KBM-7 (cell line): Measurements from ENCODE around the gene CKS1B.
"Not testable (repeated sequence)": the region's sequence is repeated elsewhere in the genome, so short reads cannot be mapped to it uniquely, and the experiment has no call there.

Experiments
- DNase-seq: peaks from one replicate; pipeline ENCODE4 v3.0.0-alpha.2; 2015
- in situ Hi-C: fragments of 300-500 bp; cut with MboI; formaldehyde crosslinking; loops from 2 replicates; pipeline ENCODE4 v1.14.3; 2020; ENCODE audit warnings: low sequenced_read_pairs, low pct_unique_long_range_greater_than_20kb, mixed read lengths

The CKS1B gene

DNA sequence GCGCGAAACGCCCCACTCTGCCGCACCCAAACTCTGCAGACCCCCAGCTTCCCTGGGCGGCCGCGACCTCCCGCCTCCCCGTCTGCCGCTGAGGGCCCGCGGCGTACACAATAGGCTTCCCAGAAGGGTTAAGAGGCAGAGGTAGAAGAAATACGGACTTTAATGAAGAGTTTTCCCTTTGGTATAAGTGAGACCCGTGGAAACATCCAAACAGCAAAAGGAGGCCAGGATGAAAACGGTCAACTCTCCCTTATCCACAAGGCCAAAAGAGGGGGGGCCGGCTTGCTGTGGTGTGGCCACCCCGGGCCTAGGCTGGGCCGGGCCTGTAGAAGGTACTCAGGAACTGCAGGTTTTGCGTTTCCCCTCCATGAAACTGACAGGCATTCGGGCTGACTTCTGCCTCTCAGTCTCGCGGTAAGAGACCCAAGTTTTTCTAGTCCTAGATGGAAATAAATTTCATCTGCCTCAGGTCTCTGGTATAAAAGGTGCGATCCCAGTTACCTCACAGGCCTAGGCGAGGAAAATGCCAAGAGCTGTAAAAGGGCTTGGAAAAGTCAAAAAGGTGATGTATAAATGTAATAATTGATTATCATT is 12.2 kb upstream of the CKS1B start:
- DNase-seq, result peak; percentile 64

GRCh38 chr1:154962795-154963330 is 11.6 kb upstream of the CKS1B start:
- no peak for DNase-seq
- in situ Hi-C loops, result no loop called here

More for the DNA sequence above, 12.2 kb upstream of the CKS1B start:
- in situ Hi-C loops, result no loop called here

GRCh38 chr1:154963643-154964042 is 10.8 kb upstream of the CKS1B start:
- in situ Hi-C loops, result no loop called here
- DNase-seq, result no peak

DNA sequence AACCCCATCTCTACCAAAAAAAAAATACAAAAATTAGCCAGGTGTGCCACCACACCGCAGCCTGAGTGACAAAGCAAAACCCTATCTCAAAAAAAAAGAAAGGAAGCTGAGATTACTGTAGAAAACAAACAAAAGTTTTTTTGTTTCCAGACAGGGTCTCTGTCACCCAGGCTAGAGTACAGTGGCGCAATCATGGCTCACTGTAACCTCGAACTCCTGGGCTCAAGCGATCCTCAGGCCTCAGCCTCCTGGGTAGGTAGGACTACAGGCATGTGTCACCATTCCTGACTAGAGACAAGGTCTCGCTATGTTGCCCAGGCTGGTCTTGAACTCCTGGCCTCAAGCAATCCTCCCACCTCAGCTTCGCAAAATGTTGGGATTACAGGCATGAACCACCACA is 10.1 kb upstream of the CKS1B start:
- DNase-seq, result no peak
- in situ Hi-C loops, result no loop called here

DNA sequence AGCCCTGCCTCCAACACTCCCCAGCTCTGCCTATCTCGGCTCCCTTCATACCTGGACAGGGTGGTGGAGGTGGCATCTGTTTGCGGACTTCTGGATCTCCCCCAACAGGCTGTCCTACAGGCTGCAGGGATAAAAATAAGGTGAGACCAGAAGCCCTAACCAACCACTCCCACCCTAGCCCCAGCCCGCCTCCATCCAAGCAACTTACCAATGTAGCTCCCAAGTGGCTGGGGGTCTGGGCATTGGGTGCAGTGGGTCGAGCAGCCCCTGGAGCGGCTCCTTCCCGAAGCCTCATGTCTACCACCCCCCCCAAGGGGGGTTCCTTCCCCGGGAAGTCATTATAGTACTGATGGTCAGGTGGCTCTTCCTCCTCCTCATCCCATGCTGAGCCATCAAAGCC is 8.4 kb upstream of the CKS1B start:
- no peak for DNase-seq
- in situ Hi-C loops, result no loop called here

DNA sequence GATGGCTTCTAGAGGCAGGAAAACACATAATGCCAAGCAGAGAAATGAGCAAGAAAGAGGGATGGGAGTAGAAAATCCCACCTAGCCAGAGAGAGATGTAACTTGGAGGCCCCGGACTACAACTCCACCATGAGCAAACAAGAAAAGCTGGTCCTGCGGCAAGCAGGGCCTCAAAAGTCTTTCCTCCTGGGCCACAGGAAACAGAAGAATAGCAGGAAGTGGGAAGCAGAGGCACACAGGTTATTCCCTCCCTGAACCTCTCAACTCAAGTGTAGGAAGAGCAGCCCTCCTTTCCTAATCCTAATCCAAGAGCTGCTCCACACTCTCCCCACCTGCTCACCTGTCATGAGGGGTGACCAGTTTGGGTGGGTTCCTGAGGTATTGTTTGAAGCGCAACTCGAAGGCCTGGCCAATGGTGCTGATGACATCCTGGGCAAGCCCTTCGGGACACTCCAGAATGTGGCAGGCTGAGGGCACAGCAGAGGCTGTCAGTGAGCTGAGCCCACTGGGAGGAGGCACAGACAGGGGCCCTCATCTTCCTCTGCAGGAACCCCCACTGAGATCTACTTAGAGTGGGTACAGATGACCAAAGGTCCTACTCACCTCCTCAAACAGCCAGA is 7.0 kb upstream of the CKS1B start:
- in situ Hi-C loops, result no loop called here
- no peak for DNase-seq

DNA sequence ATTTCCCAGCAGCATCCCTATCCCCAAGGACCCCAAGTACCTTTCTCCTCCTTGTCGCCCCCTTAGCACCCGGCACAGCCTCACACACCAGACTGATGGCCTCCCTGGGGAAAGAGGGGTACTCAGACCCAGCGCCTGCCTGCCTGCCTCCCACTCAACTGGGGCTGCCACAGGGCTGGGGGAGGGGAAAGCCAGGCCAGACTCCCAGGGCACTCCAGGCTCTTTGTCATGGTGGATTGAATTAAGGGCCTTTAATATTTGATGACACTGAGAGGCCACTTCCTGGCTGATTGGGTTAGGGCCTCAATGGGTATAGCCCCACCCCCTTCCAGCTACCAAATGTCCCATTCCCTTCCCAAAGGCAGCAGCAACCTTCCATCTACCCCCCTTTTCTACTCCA is 5.8 kb upstream of the CKS1B start:
- in situ Hi-C loops, result no loop called here
- no peak for DNase-seq

DNA sequence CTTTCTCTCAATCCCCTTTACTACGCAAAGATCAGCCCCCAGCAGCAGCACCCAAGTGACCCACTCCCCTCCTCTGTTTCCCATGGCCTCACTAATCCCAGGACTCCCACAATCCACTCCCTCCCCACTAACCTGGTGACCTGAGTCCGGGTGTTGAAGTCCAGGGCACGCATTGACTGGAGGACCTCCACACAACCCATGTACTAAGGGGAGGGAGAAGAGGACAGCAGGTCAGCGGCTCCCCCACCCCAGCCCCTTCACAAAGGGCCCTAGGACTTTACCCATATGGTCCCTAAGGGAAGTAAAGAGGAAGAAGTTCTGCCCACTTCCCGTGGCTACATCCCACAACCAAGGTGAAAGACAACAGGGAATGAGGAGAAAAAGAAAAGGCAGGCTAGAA is 5.2 kb upstream of the CKS1B start:
- no peak for DNase-seq
- in situ Hi-C loops, result no loop called here

DNA sequence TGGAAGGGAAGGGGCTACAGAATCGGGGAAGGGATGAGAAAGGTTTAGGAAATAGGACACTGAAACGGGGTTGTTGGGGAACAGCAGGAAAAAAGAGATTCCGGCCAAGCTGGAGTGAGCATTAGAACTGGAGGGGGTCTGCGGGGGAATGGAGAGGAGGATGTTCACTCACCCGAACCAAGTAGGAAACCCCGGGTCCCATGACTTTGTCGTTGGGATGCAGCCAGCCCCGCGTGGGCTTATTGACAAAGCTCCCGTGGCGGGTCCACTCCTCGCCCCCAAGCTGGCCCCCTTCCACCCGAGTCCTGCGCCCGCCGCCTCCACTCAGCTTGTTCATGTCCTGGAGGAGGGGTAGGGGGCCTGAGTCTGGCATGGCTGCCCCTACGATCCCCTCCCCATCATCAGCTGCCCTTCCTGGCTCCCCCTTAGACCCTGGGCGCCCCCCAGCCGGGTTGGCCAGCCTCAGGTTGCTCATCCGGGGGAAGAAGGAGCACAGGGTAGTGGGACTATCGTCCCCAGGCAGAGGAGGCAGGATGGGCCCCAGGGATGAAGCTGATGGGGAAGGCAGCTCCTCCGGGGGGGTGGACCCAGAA is 4.5 kb upstream of the CKS1B start:
- in situ Hi-C loops, result no loop called here
- DNase-seq, result no peak

DNA sequence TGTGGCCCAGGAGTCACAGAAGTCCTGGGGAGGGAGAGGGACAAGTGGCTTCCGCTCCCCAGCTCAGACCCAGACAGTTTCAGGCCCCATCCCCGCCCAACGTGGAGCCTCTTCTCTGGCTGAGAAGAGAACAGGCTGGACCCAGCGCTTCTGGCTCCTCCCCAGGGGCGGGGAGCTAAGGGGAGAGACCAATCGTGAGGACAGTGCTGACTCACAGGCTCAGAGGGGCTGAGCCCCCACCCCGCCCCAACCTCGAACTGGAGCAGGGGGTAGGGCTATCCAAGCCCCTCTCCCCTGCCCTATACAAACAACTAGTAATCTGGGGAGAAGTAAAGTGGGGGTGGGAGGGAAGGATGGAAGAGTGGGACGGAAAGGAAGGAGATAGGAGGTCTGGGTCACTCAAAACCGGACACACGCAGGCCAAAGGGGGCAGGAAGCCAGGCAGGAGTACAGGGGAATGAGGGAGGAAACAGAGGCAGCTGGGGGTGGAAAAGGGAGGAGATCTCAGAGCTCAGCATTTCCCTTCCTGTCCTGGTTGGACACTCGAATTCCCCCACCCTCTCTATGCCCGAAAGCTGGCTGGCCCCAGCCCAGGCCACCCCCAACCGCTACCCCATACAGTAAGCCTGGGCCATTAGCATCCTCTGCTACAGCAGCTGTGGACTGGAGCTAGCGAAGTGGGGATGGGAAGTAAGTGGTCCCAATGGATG is 3.7 kb upstream of the CKS1B start, which contains the start of gene SHC1:
Gene SHC1, minus strand, starts transcription at position 117 of the 710 bp plus-strand sequence. CDS start 221 bp downstream, outside the sequence.
- in situ Hi-C loops, result no loop called here

DNA sequence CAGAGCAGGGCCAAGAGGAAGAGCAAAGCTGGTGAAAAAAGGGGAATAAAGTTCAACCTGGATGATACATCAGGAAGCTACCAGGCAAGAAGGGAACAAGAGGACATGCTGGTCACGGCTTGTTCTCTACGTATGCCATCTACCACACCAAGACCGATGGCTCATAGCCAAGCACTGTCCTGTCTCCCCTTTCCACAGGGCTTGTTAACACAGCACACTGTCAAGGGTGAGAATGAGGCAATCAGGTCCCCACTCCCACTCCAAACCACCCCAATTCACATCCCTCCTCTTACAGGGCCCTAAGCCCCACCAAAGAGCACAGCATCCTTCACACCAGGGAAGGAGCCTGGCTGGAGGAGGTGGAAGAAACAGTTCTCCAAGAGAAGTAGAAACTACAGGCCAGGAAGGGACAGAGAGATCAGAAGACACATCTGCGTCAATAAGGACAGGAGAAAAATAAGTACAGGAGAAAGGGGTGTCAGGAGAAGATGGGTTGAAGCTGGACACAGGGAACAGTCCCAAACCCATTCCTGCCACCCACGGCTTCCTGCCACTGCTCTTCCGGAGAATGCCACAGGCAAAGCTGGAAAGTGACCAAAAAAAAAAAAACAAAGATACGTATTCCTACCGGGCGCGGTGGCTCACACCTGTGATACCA is 3.0 kb upstream of the CKS1B start:
- no peak for DNase-seq
- in situ Hi-C loops, result no loop called here

More for the DNA sequence above, 3.7 kb upstream of the CKS1B start, which contains the start of gene SHC1:
- DNase-seq, result no peak

- in situ Hi-C loops, result no loop called here
- DNase-seq, result no peak
Observed at GRCh38 chr1:154972213-154972516, 2.3 kb upstream of the CKS1B start.

DNA sequence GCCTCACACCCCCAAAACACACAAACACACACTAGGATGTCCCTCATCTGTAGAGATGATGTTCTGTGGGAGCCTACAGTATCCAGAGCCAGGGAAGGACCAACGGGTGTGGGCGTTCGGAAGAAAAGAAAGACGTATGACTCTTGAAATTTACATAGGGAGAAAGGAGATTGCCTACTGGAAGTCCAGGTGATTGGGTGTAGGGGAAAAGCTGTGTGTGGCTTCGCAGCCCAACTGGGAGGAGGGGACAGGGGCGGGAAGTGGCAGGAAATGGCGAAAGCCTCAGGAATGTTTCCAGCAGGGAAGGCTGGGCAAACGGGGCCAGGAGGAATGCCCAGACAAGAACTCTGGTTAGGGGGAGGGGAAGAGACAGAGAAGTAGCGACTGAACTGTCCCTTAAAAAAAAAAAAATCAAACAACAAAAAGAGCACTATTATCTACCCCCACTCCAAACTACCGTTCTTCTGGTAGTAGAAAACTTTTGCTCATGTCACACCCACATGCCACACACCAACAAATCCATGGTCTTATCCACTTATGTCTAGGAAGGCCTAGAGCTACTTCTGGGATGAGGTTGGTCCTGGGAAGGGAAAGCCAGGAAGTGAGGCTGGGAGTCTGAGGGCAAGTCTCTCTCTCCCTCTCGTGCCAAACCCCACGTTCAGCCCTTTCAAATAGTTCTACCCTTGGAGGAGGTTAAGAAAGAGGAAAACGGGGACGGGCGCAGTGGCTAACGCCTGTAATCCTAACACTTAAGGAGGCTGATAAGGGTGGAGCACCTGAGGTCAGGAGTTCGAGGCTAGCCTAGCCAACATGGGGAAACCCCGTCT is 1.8 kb upstream of the CKS1B start:
- in situ Hi-C loops, result no loop called here
- DNase-seq, result no peak

- in situ Hi-C loops, result no loop called here
- DNase-seq, result peak; percentile 93
Observed at GRCh38 chr1:154973344-154974101, 958 bp upstream of the CKS1B start.

DNA sequence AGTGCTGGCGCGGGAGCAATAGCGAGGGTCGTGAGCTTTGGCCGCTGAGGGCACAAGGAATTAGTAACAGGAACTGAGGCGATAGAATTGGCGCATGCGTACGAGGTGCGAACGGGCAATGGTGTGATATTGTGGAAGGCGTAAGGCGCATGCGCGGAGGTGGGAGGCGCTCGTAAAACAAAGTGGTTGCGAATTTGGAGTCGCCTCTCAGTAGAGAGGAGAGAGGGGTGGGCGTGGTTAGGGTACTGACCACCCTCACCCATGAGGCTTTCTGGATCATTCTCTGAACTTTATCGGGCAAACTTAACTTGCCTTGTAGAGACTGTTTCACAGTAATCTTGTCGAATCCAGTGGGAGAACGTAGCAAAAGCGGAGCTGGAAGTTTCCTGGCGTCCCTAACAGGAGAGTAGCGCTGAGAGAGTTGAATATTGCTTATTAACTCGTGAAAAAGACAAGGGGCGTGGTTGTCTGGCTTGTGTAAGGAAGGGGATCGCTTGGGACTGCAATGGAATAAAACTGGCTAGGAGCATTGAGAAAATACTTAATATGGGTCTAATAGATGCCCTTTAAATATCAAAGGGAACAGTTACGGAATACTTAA is 427 bp downstream of the CKS1B start:
- DNase-seq, result peak; percentile 97
- in situ Hi-C loops, result no loop called here

DNA sequence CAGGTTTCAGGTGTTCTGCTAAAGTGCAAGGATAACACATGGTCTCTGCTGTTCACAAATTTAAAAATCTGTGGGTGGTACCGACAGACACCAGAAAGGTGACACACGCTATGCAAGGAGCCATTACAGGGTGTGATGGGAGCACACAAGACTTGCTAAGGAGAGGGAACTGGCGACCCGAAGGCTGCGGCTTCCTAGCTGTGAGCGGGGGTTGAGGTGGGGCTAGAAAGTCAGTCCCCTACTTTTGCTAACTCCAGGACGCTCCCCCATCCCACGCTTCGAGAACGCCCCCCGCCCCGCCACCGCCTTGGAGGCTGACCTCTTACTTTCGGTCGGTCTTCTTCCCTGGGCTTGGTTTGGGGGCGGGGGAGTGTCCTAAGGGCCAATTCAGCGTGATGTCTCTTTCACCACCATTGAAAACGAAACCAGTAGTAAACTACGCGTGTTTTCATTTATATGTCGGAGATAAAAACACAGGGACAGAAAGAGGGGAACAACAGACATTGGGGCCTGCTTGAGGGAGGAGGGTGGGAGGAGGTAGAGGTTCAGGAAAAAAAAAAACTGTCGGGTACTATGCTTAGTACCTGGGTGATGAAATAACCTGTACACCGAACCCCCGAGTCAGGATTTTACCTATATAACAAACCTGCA is 1.1 kb downstream of the CKS1B start:
- in situ Hi-C loops, result no loop called here
- DNase-seq, result no peak

DNA sequence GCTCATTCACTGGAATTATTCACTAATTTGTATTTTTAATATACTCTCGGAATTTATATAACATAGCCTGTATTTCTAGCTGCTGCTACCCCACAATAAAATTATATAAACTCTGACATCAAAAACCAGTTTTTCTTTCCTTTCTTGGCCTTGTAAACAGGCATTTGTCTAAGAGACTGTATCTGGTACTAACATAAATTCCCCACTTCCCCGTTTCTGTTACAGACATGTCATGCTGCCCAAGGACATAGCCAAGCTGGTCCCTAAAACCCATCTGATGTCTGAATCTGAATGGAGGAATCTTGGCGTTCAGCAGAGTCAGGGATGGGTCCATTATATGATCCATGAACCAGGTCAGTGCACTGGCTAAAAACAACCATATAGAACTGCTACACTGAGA is 3.3 kb downstream of the CKS1B start:
- in situ Hi-C loops, DNase-seq: not testable (repeated sequence)
